ENCODE data around the gene KIF5A.
A peak's percentile ranks its signal among the peaks of the same experiment; 100 is the strongest.
"Not testable (repeated sequence)": the region's sequence is repeated elsewhere in the genome, so short reads cannot be mapped to it uniquely, and the experiment has no call there.

KIF5A gene

GRCh38 chr12:57517187-57517586 lies 32.7 kb upstream of the KIF5A start:
- no peak overlapping the region for H3K4me3 ChIP-seq (ENCODE audit: low read depth, low read length)
- DNase-seq (ENCODE audit: low read depth), result no peak
- no peak for TF ChIP-seq MYC (IDR thresholded peaks at IDR 0.05; ENCODE audit: low read depth, low read length)
- no peak for TF ChIP-seq CTCF (IDR thresholded peaks at IDR 0.05; ENCODE audit: low read depth, low read length)
- no peak for TF ChIP-seq MAX (IDR thresholded peaks at IDR 0.05; ENCODE audit: low read depth, low read length)
- TF ChIP-seq POLR2A (IDR thresholded peaks at IDR 0.05; ENCODE audit: extremely low read depth, insufficient read length), result no peak

- not testable (repeated sequence) for DNase-seq (ENCODE audit: low read depth); H3K4me3 ChIP-seq (ENCODE audit: low read depth, low read length)
These were observed 32.1 kb upstream of the KIF5A start for GRCh38 chr12:57517718-57518117.

- no peak for DNase-seq (ENCODE audit: low read depth)
- no peak for TF ChIP-seq MYC (IDR thresholded peaks at IDR 0.05; ENCODE audit: low read depth, low read length)
- peak overlapping the region; percentile 99 for H3K4me3 ChIP-seq (ENCODE audit: low read depth, low read length)
These were observed 31.5 kb upstream of the KIF5A start for GRCh38 chr12:57518176-57518919.

- DNase-seq (ENCODE audit: low read depth), result peak; percentile 95
- peak overlapping the region; percentile 99 for H3K4me3 ChIP-seq (ENCODE audit: low read depth, low read length)
- TF ChIP-seq MYC (IDR thresholded peaks at IDR 0.05; ENCODE audit: low read depth, low read length) (no peak; the same call in 1 of the 2 replicates), CTCF (IDR thresholded peaks at IDR 0.05; ENCODE audit: low read depth, low read length) (no peak), POLR2A (IDR thresholded peaks at IDR 0.05; ENCODE audit: extremely low read depth, insufficient read length) (no peak), MAX (IDR thresholded peaks at IDR 0.05; ENCODE audit: low read depth, low read length) (peak; percentile 27; the same call in 1 of the 2 replicates)
These were observed 30.7 kb upstream of the KIF5A start for GRCh38 chr12:57518920-57519795.

- no peak for DNase-seq (ENCODE audit: low read depth)
- no peak for TF ChIP-seq MAX (IDR thresholded peaks at IDR 0.05; ENCODE audit: low read depth, low read length)
- H3K4me3 ChIP-seq (ENCODE audit: low read depth, low read length), result peak overlapping the region; percentile 99
These were observed 30.1 kb upstream of the KIF5A start for GRCh38 chr12:57519796-57520052.

GRCh38 chr12:57520053-57520818 lies 29.6 kb upstream of the KIF5A start, which contains the start of gene DDIT3:
DDIT3 (minus strand) TSS chr12:57520514; CDS start chr12:57517406, 3,108 bp downstream.
- DNase-seq (ENCODE audit: low read depth), result peak; percentile 99
- peak within 1 kb of the TSS; percentile 99 for H3K4me3 ChIP-seq (ENCODE audit: low read depth, low read length)
- peak; percentile 98 for TF ChIP-seq POLR2A (IDR thresholded peaks at IDR 0.05; ENCODE audit: extremely low read depth, insufficient read length)
- TF ChIP-seq MAX (IDR thresholded peaks at IDR 0.05; ENCODE audit: low read depth, low read length), result peak; percentile 66
- TF ChIP-seq CTCF (IDR thresholded peaks at IDR 0.05; ENCODE audit: low read depth, low read length), result no peak

- DNase-seq (ENCODE audit: low read depth), result no peak
- TF ChIP-seq MYC (IDR thresholded peaks at IDR 0.05; ENCODE audit: low read depth, low read length), result no peak
- no peak for TF ChIP-seq MAX (IDR thresholded peaks at IDR 0.05; ENCODE audit: low read depth, low read length)
- no peak for TF ChIP-seq POLR2A (IDR thresholded peaks at IDR 0.05; ENCODE audit: extremely low read depth, insufficient read length)
- TF ChIP-seq CTCF (IDR thresholded peaks at IDR 0.05; ENCODE audit: low read depth, low read length), result no peak
- H3K4me3 ChIP-seq (ENCODE audit: low read depth, low read length), result peak overlapping the region; percentile 60
These were observed 28.3 kb upstream of the KIF5A start for GRCh38 chr12:57521525-57522010.
